GM18870 (cell line): ENCODE data around the gene NSMF.
"Not testable (repeated sequence)": the region's sequence is repeated elsewhere in the genome, so short reads cannot be mapped to it uniquely, and the experiment has no call there.

ENCODE experiments used
- ATAC-seq: cut with Tn5 transposase; IDR thresholded peaks from one replicate; pipeline ENCODE4 v1.9.1; 2021; ENCODE audit warnings: moderate library complexity; ENCODE audit not compliant: unreplicated experiment

NSMF gene

GRCh38 chr9:137477778-137478612 lies 18.9 kb upstream of the NSMF start:
- ATAC-seq = no peak

DNA sequence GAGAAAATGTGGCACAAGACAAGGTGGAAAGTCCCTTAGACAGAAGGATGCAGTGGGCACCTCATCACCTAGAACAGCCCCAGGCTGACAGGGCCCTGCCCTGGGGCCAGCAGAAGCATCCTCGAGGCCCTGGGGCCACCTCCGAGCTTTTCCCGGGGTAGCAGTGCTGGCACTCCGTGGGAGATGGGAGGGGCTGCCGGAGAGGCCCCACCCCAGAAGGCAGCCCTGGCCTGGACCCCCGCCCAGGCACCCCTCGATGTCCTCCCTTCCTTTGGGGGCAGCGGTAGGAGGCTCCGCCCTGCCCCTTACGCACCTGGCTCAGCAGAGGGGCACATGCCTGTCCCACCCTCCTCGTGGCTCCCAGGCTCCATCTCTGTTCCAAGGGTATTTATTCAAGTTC lies 17.7 kb upstream of the NSMF start:
- no peak for ATAC-seq

DNA sequence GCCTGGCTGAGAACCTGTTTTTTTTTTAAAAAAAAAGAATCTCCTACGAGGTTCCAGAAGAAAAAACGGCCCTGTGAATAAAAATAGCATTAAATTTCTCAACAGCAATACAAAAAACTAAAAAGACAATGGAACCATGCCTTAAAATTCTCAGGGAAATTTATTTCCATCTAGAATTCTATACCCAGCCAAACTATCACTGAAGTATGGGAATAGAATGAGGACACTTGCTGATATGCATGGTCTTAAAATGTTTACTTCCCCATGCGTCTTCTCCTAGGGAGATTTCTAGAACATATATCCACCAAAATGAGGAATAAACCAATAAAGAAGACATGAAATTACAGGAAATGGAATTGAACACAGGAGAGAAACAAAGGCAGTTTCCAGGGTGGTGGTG lies 16.5 kb upstream of the NSMF start:
- ATAC-seq = no peak

GRCh38 chr9:137474271-137474670 lies 15.1 kb upstream of the NSMF start:
- ATAC-seq = no peak

DNA sequence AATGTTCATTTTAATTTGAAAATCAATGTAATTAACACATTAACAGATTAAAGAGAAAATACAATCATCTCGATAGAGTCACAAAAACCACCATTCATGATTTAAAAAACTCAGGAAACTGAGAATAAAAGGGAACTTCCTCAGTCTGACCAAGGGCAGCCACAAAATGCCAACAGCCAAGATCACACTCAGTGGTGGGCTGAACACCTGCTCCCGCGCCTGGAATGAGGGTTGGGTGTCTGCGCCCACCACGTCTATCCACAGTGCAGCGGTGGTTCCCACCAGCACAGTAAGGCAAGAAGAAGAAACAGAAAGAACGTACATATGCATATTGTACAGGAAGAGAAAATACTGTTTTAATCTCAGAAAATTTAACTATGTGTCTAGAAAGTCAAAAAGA lies 11.7 kb upstream of the NSMF start:
- no peak for ATAC-seq

DNA sequence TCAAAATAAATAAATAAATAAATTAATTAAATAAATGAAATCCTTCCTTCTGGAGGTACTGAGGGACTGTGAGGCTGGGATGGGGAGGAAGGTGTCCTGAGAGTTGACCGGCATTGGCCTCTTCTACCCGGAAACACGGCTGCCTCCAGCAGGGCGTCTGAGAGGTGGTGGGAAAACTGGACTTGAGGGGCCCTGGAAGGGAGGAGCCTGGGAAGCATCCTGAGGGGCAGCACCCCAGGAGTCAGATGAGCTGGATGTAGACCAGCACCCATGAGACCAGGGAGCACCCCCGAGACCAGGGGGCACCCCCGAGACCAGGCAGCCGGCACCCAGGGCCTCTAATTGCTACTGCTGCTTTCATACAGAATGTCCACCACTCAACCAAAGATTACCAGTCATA lies 8.8 kb upstream of the NSMF start:
- ATAC-seq = no peak

DNA sequence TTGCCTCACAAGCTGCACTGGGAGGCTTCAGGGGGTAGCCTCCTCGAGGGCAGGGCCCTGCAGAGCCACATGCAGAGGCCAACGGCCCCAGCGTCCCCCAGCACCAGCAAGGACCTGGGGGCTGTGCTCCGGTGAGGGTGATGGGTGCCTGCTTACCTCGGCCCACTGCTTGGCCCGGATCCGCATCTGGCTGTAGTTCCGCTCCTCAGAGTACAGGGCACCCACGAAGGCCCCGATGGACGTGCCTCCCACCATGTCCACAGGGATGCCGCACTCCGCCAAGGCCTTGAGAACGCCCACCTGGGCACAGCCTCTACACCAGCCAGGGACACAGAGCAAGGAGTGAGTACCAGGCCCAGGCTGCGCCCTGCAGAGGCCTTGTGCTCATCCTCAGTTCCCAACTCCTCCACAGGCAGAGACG lies 8.0 kb upstream of the NSMF start:
- ATAC-seq = no peak

DNA sequence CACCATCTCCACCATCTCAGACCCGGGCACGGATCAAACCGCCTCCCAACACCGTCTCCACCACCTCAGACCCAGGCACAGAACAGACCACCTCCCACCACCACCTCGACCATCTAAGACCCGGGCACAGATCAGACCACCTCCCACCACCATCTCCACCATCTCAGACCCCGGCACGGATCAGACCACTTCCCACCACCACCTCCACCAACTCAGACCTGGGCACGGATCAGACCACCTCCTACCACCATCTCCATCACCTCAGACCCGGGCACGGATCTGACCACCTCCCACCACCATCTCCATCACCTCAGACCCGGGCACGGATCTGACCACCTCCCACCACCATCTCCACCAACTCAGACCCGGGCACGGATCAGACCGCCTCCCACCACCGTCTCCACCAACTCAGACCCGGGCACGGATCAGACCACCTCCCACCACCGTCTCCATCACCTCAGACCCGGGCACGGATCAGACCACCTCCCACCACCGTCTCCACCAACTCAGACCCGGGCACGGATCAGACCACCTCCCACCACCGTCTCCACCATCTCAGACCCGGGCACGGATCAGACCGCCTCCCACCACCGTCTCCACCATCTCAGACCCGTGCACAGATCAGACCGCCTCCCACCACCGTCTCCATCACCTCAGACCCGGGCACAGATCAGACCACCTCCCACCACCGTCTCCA lies 7.4 kb upstream of the NSMF start:
- not testable (repeated sequence) for ATAC-seq

DNA sequence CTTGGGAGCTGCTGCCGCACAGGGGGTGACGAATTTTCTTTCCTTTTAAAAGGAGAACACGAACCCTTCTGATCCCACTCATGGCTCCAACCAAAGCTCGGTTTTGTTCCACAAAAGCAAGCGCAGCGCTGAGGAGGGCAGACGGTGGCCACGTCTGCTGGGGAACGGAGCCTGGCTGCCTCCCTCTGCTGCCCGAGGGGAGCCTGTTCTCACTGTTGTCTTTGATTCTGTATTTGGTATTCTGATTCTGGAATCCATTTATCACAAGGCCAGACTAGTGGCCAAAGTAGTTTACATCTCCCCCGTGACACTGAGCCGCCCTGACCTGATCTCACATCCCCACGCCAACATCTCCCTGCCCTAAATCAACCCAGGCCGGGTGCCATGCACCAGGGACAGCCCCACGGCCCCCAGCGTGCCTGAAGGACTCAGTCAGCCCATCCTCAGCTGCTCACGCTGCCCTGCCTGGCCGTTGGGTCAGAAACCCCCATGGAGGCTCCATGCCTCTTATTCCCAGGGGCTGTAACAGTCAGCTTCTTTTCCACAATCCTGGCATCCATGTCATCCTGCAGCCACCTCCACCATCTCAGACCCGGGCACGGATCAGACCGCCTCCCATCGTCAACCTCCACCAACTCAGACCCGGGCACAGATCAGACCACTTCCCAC lies 6.7 kb upstream of the NSMF start:
- no peak for ATAC-seq

GRCh38 chr9:137465000-137465719 lies 6.0 kb upstream of the NSMF start:
- ATAC-seq = no peak

DNA sequence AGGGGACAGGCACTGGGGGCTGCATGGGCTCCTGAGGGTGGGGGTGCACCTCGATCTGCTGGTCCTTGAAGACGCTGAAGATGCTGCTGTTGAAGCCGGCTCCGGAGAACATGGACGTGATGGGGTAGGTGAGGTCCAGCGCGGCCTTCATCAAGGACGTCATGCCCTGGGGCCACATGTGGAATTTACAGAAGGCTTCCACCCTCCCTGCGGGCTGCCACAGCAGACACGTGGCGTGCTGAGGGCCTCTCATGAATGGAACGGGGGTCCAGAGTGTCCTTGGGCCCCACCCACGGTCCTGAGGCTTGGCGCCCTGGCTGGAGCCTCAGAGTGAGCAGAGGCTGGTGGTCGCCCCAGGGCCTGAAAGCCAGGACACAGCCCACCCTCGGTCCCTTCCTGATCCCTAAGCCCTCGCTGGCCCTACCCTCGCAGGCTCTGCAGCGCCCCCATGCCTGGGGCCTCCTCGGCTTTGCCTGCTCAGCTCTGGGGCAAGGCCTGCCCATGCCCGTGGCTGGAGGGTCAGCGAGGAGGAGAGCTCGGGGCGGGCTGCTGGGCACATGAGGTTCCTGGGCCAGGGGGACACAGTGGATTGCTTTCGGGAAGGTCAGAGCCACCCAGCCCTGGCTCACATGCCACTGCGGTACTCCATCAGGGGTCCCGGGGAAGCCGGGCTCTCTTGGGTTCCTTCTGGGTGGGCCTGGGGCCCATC lies 5.3 kb upstream of the NSMF start:
- ATAC-seq = no peak

DNA sequence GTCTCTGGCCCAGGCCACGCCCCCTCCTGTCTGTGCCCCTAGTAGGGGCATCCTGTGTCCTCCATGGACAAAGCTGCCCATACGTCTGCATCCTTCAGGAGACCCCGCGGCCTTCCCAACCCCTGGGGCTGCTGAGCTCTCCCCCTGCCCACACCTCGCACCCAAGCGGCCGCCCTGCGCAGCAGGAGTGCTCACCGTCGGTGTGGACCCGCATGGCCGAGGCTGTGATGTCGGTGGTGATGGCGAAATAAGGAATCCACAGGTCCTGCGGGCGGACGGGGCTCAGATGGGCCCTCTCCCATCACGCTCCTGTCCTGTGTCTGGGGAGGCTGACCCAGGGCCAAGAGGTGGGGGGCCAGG lies 4.8 kb upstream of the NSMF start:
- no peak for ATAC-seq

DNA sequence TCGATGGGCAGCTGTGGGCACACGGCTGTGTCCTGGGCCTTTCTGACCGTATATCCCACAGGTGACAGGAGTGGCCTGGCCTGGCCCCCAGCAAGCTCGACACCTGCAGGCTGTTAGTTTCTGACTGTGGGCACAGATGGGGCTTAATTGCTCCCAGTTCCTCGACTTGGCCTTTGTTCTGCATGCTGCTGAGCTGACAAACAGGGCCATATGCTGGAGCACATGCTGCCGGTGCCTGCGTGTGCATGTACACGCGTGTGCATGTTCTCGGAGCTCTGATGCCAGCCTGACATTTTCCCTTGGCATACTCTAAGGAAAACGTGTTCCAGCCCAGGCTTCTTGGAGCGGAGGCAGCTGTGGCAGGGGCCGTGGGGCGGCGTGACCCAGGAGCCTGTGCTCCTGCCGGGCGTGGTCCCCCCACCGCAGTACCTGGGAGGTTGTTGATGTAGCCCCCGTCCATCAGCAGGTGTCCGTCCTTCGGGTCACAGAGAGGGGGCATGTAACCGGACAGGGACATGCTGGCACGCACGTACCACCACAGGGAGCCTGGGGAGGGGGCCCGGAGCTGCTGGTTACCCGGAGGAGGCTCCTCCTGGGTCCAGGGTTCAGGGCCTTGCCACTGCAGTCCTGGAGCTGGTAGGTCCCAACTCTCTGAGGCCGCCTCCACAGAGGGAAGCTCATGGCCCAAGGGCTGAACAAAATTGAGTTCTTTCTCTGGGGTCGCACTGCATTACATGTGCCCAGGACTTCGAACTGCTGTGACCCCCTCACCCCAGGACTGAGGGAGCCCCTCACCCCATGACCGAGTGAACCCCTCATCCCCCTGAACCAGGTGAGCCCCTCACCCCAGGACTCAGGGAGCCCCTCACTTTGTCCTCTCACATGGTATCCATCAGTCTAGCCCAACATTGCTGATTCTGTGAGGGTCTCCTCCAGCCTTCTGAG lies 4.1 kb upstream of the NSMF start:
- no peak for ATAC-seq

- ATAC-seq = no peak
These were observed 3.4 kb upstream of the NSMF start for GRCh38 chr9:137462396-137462985.

GRCh38 chr9:137461663-137462395 lies 2.7 kb upstream of the NSMF start:
- ATAC-seq = no peak

- no peak for ATAC-seq
These were observed 2.2 kb upstream of the NSMF start for GRCh38 chr9:137461316-137461662.

GRCh38 chr9:137460363-137461315 lies 1.5 kb upstream of the NSMF start:
- no peak for ATAC-seq
